Peyer's patch (tissue), 4 donors: ENCODE measurements around the gene MAEA. TPM values are rescaled to one million over a fixed set of nuclear protein-coding genes. Genes with fewer than 3 reads are reported as not detected.

Experiments used
- DNase-seq, 3 donors: peaks; one replicate each; pipeline ENCODE4 v3.0.0-alpha.2; 2017 to 2019
- H3K27ac ChIP-seq, 4 donors: fragments of 200-600 bp; sonication (generic); one replicate each; pipeline ENCODE4 v1.5.1; 2016 to 2019
- H3K27me3 ChIP-seq, 2 donors: fragments of 200-600 bp; sonication (generic); one replicate each; pipeline ENCODE4 v1.5.1; 2019
- H3K36me3 ChIP-seq, 3 donors: fragments of 200-600 bp; sonication (generic); one replicate each; pipeline ENCODE4 v1.5.1; 2016 to 2019
- H3K4me1 ChIP-seq, 4 donors: fragments of 200-600 bp; sonication (generic); one replicate each; pipeline ENCODE4 v1.5.1; 2016 to 2019
- H3K4me3 ChIP-seq, 4 donors: fragments of 200-600 bp; sonication (generic); 1 replicate in 3 of 4; 2 replicates in 1 of 4; pipeline ENCODE4 v1.5.1; 2016 to 2019; ENCODE audit warnings: mild to moderate bottlenecking in 1 of 4
- H3K9me3 ChIP-seq, 4 donors: fragments of 200-600 bp; sonication (generic); one replicate each; pipeline ENCODE4 v1.5.1; 2016 to 2019; ENCODE audit warnings: mild to moderate bottlenecking in 1 of 4
- CTCF ChIP-seq, 6 experiments: fragments of 450-650 bp in 4 of 6; fragments of 200-600 bp in 2 of 6; sonication (generic) in 1 of 6; IDR thresholded peaks; one replicate each; pipeline ENCODE4 v1.5.1; 2017 to 2019; ENCODE audit warnings: antibody characterized with exemption in 6 of 6, mild to moderate bottlenecking in 3 of 6, moderate library complexity in 1 of 6
- POLR2A ChIP-seq, 2 donors: fragments of 450-650 bp; IDR thresholded peaks; one replicate each; pipeline ENCODE4 v1.5.1; 2017; ENCODE audit warnings: antibody characterized with exemption in 2 of 2, mild to moderate bottlenecking in 2 of 2, moderate library complexity in 2 of 2
- total RNA-seq, 4 donors: library from RNA; depleted of rRNA; stranded (reverse); fragments of >200 nt; gene quantifications; one replicate each; pipeline ENCODE4 v1.1.0, GENCODE V29; 2016

The MAEA gene
- total RNA-seq, 4 donors from 2014 or later = 112 to 200 (median 143) TPM

- peaks cover 5 to 28% (median 19%) of the 10 kb centered on the region in 4 donors for H3K4me1 ChIP-seq
- no peak for TF ChIP-seq POLR2A (IDR thresholded peaks at IDR 0.05)
- TF ChIP-seq CTCF (IDR thresholded peaks at IDR 0.05) = no peak
- H3K27me3 ChIP-seq = no peaks in the 10 kb centered on the region
- peak overlapping the region in 2 of 4 donors; percentile 99 to 100 for H3K27ac ChIP-seq
- no peaks in the 10 kb centered on the region for H3K9me3 ChIP-seq
- H3K36me3 ChIP-seq = peaks cover 0 to 6% (median 0%) of the 10 kb centered on the region in 3 donors
- no peak overlapping the region for H3K4me3 ChIP-seq
- peak in 1 of 3 donors; percentile 45 for DNase-seq
These were observed 38.5 kb upstream of the MAEA start for GRCh38 chr4:1250921-1251772.

GRCh38 chr4:1251773-1252066 lies 38.0 kb upstream of the MAEA start:
- no peak for DNase-seq
- Histone ChIP-seq H3K27ac (no peak overlapping the region), H3K4me1 (peaks cover 3 to 23% (median 14%) of the 10 kb centered on the region in 4 donors), H3K36me3 (peaks cover 0 to 6% (median 0%) of the 10 kb centered on the region in 3 donors), H3K27me3 (no peaks in the 10 kb centered on the region), H3K9me3 (no peaks in the 10 kb centered on the region), H3K4me3 (no peak overlapping the region)
- TF ChIP-seq POLR2A (IDR thresholded peaks at IDR 0.05) (no peak), CTCF (IDR thresholded peaks at IDR 0.05) (no peak)

GRCh38 chr4:1252928-1253492 lies 36.7 kb upstream of the MAEA start:
- Histone ChIP-seq H3K27me3 (no peaks in the 10 kb centered on the region), H3K4me3 (no peak overlapping the region), H3K36me3 (peaks cover 0 to 6% (median 0%) of the 10 kb centered on the region in 3 donors), H3K4me1 (peaks cover 0 to 15% (median 7%) of the 10 kb centered on the region in 4 donors), H3K27ac (peak overlapping the region in 2 of 4 donors; percentile 29 to 55), H3K9me3 (no peaks in the 10 kb centered on the region)
- TF ChIP-seq POLR2A (IDR thresholded peaks at IDR 0.05) (no peak), CTCF (IDR thresholded peaks at IDR 0.05) (no peak)
- DNase-seq = peak in 1 of 3 donors; percentile 6

GRCh38 chr4:1253831-1254230 lies 35.9 kb upstream of the MAEA start:
- no peaks in the 10 kb centered on the region for H3K27me3 ChIP-seq
- peak overlapping the region in 1 of 4 donors; percentile 55 for H3K27ac ChIP-seq
- H3K9me3 ChIP-seq = no peaks in the 10 kb centered on the region
- no peak for TF ChIP-seq POLR2A (IDR thresholded peaks at IDR 0.05)
- no peak for TF ChIP-seq CTCF (IDR thresholded peaks at IDR 0.05)
- H3K4me3 ChIP-seq = no peak overlapping the region
- H3K36me3 ChIP-seq = peaks cover 0 to 6% (median 0%) of the 10 kb centered on the region in 3 donors
- DNase-seq = peak in 1 of 3 donors; percentile 27
- peaks cover 0 to 15% (median 7%) of the 10 kb centered on the region in 4 donors for H3K4me1 ChIP-seq

- Histone ChIP-seq H3K4me1 (peaks cover 0 to 11% (median 5%) of the 10 kb centered on the region in 4 donors), H3K9me3 (no peaks in the 10 kb centered on the region), H3K36me3 (peaks cover 0 to 6% (median 0%) of the 10 kb centered on the region in 3 donors), H3K27ac (peak overlapping the region in 1 of 4 donors; percentile 34), H3K27me3 (no peaks in the 10 kb centered on the region), H3K4me3 (no peak overlapping the region)
- TF ChIP-seq CTCF (IDR thresholded peaks at IDR 0.05) = no peak
- no peak for TF ChIP-seq POLR2A (IDR thresholded peaks at IDR 0.05)
- no peak for DNase-seq
These were observed 34.5 kb upstream of the MAEA start for GRCh38 chr4:1255151-1255550.
